Measurements from ENCODE around the gene RAB3GAP1.
"Not testable (repeated sequence)": the region's sequence is repeated elsewhere in the genome, so short reads cannot be mapped to it uniquely, and the experiment has no call there.

The RAB3GAP1 gene

DNA sequence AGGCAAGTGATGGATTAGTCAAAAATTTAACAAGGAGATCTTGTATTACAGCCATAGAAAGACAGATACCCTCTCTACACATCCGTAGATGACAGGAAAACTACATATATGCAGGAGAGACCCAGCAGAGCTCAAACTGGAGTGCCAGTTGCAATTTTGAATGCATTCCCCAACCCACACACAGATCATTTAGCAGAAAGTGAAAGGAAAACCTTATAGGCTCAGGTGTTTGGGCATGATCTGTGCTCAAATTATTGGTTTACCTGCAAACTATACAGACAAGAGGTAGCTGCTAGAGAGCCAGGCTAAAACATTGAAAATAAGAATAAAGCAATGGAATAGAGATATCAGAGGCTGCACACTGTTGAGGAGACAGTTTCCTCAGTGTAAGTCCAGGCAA lies 51.8 kb downstream of the RAB3GAP1 start:
- DNase-seq (ENCODE audit: low read depth in 2 of 2, low spot score in 1 of 2) = no peak

GRCh38 chr2:135105513-135106316 lies 53.6 kb downstream of the RAB3GAP1 start:
- DNase-seq (ENCODE audit: low read depth in 2 of 2, low spot score in 1 of 2) = not testable (repeated sequence)

DNA sequence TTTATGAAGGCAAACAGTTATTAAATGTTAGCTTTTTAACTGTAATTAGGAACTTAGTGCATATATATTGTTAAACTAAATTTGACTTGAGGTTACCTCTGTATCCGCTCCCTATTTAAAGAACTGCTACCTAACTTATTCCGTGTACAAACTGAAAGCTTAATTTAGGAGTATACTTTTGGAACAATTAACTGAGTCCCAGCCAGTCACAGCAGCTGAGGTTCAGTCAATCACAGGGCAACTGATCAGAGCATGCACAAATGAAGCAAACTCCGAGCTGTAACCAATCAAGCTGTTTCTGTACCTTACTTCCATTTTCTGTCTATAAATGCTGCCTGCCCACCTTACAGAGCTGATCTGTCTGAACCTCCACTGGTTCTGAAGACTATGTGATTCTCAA lies 61.2 kb downstream of the RAB3GAP1 start:
- no peak for DNase-seq (ENCODE audit: low read depth in 2 of 2, low spot score in 1 of 2)

GRCh38 chr2:135119582-135119981 lies 67.5 kb downstream of the RAB3GAP1 start:
- DNase-seq (ENCODE audit: low read depth in 2 of 2, low spot score in 1 of 2) = no peak

GRCh38 chr2:135121016-135121657 lies 69.0 kb downstream of the RAB3GAP1 start:
- DNase-seq (ENCODE audit: low read depth in 2 of 2, low spot score in 1 of 2) = no peak

DNA sequence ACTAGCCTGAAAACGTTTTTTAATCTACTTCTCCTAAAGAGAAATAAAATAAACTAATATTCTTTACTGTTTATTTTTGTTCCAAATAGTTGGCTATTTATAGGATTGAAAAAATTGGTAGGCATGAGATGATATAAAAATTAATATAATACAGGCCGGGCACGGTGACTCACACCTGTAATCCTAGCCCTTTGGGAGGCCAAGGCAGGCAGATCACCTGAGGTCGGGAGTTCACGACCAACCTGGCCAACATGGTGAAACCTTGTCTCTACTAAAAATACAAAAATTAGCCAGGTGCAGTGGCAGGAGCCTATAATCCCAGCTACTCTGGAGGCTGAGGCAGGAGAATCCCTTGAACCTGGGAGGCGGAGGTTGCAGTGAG lies 69.6 kb downstream of the RAB3GAP1 start:
- DNase-seq (ENCODE audit: low read depth in 2 of 2, low spot score in 1 of 2) = not testable (repeated sequence)

- no peak for DNase-seq (ENCODE audit: low read depth in 2 of 2, low spot score in 1 of 2)
Measured at GRCh38 chr2:135124924-135125886, 73.1 kb downstream of the RAB3GAP1 start.

- no peak for DNase-seq (ENCODE audit: low read depth in 2 of 2, low spot score in 1 of 2)
Measured at GRCh38 chr2:135125940-135126339, 73.8 kb downstream of the RAB3GAP1 start.

- DNase-seq (ENCODE audit: low read depth in 2 of 2, low spot score in 1 of 2) = no peak
Measured at GRCh38 chr2:135130751-135131150, 78.7 kb downstream of the RAB3GAP1 start.

DNA sequence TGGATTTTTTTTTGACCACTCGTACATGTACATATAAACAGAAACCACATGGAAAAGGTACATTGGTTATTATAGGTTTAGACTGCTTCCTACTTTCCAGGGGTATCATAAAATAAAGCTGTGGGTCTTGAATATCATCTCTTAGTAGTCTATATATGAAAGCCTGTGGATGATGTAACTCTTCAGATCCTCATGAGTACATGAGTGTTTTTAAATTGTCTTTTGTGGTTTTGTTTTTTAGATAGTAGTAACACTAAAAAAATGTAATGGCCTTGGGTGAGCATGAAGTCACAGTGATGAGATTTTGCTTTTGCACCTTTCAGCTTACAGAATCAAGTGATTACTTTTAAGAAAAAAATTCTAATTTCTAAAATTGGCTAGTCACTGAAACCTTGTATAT lies 80.2 kb downstream of the RAB3GAP1 start:
- no peak for DNase-seq (ENCODE audit: low read depth in 2 of 2, low spot score in 1 of 2)

DNA sequence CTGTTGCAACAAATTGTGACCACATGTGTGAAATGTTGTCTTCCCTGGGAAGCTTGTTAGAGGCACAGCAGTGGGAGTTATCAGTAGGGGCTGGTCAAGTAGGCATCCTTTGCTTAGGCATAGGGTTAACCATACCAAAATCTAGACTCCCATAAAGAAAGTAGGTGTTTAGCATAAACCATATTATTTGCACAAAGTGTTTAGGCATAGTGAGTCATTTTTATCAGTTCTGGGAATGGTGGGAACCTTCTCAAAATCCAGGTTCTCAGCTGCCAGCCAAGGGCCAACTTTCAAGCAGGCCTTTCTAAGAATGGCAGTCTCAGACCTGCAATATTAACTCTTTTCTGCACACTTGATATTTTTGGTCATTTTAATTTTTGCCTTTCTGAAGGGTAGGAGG lies 88.5 kb downstream of the RAB3GAP1 start:
- no peak for DNase-seq (ENCODE audit: low read depth in 2 of 2, low spot score in 1 of 2)

DNA sequence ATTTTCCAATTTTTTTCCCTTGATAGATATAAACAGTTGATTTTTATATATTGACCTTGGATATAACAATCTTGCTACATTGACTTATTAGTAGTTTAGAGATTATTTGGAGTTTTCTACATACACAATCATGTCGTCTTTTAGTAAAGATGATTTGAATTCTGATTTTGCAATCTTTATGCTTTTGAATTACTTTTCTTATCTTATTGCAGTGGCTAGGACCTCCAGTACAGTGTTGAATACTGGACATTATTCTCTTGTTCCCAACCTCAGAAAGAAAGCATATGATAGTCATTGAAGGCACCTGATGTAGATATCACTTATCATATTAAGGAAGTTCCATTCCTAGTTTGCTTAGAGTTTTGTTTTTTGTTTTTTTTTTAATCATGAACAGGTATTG lies 90.2 kb downstream of the RAB3GAP1 start:
- no peak for DNase-seq (ENCODE audit: low read depth in 2 of 2, low spot score in 1 of 2)

DNA sequence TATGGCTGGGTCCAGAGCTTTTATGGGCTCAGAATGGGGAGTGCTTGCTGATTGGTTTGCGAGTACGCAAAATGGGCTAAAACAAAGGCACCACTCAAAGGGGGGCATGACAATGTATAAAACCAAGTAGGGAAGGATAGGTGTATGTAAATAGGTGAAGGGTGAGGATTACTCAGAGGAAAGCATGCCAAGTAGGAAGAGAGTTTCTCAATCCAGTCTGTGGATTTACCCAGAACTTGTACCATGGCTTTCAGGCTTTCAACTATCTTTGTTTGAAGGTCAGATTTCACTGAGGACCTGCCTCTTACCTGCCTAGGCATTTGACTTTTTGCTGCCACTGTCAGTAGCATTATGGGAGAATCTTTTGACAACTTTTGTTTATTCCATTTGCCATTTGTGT lies 92.3 kb downstream of the RAB3GAP1 start:
- no peak for DNase-seq (ENCODE audit: low read depth in 2 of 2, low spot score in 1 of 2)

- no peak for DNase-seq (ENCODE audit: low read depth in 2 of 2, low spot score in 1 of 2)
Measured at GRCh38 chr2:135149251-135149650, 97.2 kb downstream of the RAB3GAP1 start.

- DNase-seq (ENCODE audit: low read depth in 2 of 2, low spot score in 1 of 2) = no peak
Measured at GRCh38 chr2:135150725-135151124, 98.6 kb downstream of the RAB3GAP1 start.

DNA sequence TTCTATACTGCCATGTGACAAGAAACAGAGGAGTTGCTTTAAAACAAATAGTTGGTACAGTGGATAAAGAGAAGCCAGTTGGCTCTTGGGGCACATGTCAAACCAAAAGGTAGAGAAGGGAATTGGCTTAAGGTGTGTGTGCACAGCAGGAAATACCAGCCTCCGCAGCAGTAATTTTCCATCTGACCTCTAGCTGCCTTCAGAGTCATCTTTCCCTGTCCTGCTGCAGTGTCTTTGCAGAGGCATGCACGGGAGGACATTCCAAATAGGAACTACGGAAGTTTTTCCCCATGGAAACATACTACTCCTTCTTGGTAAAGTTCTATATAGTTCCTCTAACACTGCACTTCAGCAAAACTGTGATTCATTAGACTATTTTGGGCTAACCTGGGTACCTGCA lies 99.5 kb downstream of the RAB3GAP1 start:
- DNase-seq (ENCODE audit: low read depth in 2 of 2, low spot score in 1 of 2) = no peak

DNA sequence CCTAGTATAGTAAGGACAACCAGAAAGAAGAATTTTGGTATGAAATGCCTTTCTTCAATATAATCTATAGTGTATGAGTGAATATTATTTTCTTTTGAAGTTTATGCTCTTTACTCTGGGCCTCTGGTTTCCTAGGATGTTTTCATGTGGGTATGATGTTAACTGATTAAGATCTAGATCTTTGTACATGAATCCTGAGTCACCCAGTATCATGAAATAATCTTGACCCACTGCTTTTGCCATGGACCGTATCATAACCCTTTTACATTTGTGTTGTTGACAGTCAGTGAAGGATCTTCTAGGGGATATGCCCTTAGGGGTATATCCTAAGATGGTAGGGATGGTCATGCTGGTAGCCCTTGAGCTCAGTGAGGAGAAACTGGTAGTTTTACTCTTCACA lies 100.3 kb downstream of the RAB3GAP1 start:
- DNase-seq (ENCODE audit: low read depth in 2 of 2, low spot score in 1 of 2) = no peak

DNA sequence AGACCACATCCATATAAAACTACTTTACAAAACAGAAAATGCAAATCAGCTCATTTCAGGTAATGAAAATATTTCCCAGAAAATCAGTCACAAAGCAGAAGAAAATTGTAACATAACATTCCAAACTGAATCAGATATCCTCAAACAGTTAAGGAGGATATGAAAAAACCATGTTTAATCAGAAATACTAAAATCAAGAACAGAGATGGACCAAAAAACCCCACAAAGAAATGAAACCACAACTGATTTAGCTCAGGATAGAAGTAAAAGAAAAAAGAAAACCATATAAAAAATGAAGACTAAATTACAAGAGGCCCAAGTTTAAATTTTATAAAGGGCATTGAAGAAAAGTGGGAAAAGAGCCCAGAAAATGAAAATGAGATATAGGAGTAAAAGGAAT lies 102.9 kb downstream of the RAB3GAP1 start:
- no peak for DNase-seq (ENCODE audit: low read depth in 2 of 2, low spot score in 1 of 2)

GRCh38 chr2:135157856-135158255 lies 105.8 kb downstream of the RAB3GAP1 start:
- DNase-seq (ENCODE audit: low read depth in 2 of 2, low spot score in 1 of 2) = no peak

- no peak for DNase-seq (ENCODE audit: low read depth in 2 of 2, low spot score in 1 of 2)
Measured at GRCh38 chr2:135159191-135159590, 107.1 kb downstream of the RAB3GAP1 start.

DNA sequence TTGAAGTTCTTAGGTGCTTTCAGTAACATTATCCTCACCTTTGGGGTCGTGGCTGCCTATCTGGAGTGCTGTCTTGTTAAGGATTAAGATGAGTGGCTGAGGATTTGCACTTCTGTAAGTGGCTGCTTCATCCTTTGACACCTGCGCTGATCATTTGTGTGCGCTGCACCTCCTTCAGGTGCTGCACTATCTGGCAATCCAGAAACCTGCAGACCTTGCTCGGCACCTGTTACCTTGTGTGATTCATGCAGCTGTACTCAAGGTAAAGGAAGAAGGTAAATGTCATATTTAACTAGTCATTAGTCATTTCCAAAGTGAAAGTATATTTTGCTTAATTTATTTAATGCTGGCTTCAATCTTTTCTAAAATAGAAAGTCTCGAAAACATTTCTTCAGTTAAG lies 110.3 kb downstream of the RAB3GAP1 start:
- no peak for DNase-seq (ENCODE audit: low read depth in 2 of 2, low spot score in 1 of 2)

- no peak for DNase-seq (ENCODE audit: low read depth in 2 of 2, low spot score in 1 of 2)
Measured at GRCh38 chr2:135162786-135163185, 110.7 kb downstream of the RAB3GAP1 start.
